GM12874 (cell line): ENCODE measurements around the gene DRICH1.

ENCODE experiments used
- TF ChIP-seq, protein P1 (sequence below): IDR thresholded peaks from 2 replicates; pipeline ENCODE4 v1.5.1; 2011; ENCODE audit warnings: low read depth, mild to moderate bottlenecking, control low read depth, low read length, moderate library complexity; ENCODE audit not compliant: insufficient read depth

DRICH1 gene

DNA sequence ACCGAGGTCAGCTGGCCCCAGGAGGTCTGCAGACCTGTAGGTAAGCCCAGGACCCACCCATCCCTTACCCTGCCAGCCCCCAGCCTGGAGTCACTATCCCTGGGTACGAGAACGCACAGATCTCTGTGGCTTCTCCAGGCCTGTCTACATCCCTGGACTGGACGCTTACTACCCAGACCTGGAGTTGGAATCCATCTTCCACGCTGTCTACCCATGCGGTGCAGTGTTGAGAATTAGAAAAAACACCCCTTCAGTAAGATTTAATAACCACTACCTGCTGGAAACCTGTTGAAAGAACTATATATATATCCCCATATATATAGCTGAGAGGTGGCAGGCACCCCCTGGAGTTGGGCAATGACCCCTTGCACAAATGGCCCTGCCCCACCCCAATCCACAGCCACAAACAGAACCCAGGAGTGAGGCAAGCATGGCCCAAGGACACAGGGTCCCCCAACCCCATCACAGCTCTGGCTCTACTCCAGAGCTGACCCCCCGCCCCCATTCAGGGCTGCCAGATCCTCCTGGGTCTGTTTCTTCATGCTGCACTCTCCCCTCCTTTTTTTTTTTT, 41.0 kb upstream of the DRICH1 start:
- TF ChIP-seq, protein P1, sequence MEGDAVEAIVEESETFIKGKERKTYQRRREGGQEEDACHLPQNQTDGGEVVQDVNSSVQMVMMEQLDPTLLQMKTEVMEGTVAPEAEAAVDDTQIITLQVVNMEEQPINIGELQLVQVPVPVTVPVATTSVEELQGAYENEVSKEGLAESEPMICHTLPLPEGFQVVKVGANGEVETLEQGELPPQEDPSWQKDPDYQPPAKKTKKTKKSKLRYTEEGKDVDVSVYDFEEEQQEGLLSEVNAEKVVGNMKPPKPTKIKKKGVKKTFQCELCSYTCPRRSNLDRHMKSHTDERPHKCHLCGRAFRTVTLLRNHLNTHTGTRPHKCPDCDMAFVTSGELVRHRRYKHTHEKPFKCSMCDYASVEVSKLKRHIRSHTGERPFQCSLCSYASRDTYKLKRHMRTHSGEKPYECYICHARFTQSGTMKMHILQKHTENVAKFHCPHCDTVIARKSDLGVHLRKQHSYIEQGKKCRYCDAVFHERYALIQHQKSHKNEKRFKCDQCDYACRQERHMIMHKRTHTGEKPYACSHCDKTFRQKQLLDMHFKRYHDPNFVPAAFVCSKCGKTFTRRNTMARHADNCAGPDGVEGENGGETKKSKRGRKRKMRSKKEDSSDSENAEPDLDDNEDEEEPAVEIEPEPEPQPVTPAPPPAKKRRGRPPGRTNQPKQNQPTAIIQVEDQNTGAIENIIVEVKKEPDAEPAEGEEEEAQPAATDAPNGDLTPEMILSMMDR = no peak

DNA sequence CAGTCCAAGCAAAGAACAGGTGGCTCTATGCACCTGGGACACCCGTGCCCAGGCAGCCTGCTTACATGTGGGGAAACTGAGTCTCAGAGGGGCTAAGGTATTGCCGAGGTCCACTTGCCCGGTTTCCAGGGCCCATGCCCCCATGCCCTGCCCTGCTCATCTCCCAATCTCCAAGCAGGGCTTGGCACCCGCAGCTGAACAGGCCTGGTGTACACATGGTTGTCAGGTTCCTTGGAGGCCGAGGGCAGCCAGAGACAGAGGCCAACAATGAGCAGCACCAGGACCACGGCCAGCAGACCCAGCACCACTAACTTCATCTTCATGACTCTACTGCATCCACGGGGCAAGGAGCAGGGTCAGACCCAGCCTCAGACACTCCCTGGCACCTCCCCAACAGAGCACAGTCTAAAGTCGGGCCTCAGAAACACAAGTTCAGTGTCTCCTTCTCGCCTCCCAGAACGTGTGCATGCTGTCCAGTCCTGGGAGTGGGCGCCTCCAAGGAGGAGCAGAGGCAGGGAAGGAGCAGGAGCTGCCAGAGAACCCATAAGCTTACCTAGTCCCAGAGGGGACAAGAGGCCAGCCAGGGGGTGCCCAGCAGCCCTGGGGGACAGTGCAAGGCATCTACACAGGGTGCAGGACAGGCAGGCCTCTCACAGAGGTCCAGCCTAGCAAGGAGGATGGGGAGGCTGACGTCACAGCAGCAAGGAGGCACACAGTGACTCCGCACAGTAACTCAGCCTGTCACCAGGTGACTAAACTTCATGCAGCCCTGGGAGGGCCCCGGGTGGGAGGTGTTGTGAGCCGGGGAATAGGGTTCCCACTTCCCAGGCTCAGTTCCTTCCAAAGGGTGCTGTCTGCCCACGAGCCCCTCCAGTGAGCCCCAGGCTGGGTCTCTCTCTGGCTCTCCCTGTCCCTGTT, 38.5 kb upstream of the DRICH1 start:
- TF ChIP-seq, protein P1 = no peak

DNA sequence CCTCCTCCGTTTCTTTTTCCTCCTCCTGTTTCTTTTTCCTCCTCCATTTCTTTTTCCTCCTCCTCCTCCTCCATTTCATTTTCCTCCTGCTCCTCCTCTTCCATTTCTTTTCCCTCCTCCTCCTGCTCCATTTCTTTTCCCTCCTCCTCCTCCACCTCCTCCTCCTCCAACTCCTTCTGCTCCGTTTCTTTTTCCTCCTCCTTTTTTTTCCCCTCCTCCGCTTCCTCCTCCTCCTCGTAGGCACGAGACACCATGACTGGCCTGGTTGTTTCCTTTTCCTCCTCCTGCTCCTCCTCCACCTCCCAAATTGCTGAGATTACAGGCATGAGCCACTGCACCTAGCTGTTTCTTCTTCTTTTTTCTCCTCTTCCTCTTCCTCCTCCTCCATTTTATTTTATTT, 25.6 kb upstream of the DRICH1 start:
- TF ChIP-seq, protein P1 = no peak

DNA sequence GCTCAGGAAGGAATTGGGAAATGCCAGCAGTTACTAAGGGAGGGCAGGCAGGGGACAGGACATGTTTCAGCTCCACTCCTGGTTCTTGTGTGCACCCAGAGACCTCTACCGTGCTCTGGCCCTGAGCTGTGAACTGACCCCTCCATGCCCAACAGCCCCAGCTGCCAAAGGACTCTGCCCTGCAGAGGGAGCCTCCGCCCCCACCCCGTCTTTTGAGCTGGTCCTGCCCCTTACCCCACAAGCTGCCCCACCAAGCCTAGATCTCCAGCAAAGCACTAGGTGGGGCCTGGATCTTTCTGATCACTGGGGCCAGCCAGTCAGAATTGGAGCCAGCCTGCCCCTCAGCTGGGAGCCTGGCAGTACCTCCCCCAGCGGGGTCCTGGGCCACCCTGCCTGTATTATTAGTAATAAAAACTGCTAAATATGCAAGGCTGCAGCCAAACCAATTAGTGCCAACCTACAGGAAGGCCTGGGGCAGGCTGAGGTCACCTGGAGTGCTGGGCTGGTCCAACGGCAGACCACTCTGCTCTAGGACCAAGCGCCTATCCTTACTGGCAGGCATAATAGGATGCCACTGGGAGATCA, 23.9 kb upstream of the DRICH1 start:
- TF ChIP-seq, protein P1 = no peak

DNA sequence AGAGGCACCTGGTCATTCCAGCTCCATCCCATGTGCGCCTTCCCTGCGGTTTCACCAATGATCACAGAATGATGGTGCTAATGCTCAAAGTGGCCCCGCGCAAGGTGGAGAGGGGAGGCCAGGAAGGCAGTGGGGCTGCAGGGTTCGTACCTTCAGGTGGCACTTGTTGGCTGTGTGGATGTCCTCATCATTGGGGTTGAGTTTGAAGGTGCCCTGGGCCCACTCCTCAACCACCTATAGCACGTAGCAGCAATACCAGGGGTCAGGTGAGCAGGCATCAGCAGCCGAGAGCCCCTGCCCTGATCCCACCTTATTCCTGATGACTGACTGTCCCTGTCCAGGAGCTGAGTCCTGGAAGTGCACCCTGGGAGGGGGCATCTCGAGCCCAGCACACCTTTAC, 20.6 kb upstream of the DRICH1 start:
- TF ChIP-seq, protein P1 = no peak

DNA sequence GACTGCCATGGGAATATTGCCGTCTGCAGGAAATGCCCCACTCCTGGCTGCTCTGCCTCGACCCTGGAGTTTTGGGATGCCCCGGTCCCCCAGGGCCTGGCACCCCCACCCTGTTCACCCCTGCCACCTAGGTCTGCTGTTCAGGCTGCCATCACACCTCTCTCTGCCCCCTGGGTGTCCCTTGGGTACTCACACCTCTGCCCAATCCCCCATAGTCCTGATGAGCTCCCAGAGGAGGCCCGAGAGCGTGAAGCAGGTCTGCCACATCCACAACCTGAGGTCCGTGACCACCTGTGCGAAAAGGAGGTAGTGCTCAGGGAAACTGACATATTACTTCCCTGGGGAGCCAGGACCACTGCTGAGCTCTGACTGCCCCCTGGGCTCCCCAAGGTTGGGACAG, 20.2 kb upstream of the DRICH1 start:
- TF ChIP-seq, protein P1 = no peak

DNA sequence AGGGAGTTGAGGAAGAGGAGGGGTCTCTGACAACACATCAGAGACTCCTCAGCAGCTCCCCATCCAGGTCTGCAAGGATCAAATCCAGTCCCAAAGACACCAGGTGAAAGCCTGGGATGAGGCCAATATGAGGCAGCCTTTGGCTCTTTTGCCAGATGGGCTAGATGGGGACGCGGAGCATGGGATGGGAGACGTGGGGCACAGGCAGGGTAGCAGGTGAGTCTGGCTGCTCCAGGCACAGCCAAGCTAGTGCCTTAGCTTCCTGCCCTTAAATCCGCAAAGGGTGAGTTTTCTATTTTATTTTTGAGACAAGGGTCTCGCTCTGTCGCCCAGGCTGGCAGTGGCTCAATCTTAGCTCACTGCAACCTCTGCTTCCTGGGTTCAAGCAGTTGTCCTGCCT, 19.6 kb upstream of the DRICH1 start:
- TF ChIP-seq, protein P1 = no peak
